HG02884 (cell line): ENCODE measurements around the gene UBFD1.
"Not testable (repeated sequence)": the region's sequence is repeated elsewhere in the genome, so short reads cannot be mapped to it uniquely, and the experiment has no call there.

Experiments
- ATAC-seq: cut with Tn5 transposase; IDR thresholded peaks from one replicate; pipeline ENCODE4 v1.9.1; 2021; ENCODE audit warnings: mild to moderate bottlenecking, moderate library complexity; ENCODE audit not compliant: unreplicated experiment

UBFD1 gene

GRCh38 chr16:23524886-23525285 is 32.6 kb upstream of the UBFD1 start:
- ATAC-seq, result no peak

GRCh38 chr16:23527961-23528643 is 29.4 kb upstream of the UBFD1 start:
- ATAC-seq, result no peak

GRCh38 chr16:23528644-23529310 is 28.8 kb upstream of the UBFD1 start:
- no peak for ATAC-seq

- ATAC-seq, result no peak
Observed at GRCh38 chr16:23530062-23530461, 27.5 kb upstream of the UBFD1 start.

- ATAC-seq, result no peak
Observed at GRCh38 chr16:23532448-23532847, 25.1 kb upstream of the UBFD1 start.

GRCh38 chr16:23534868-23535860 is 22.4 kb upstream of the UBFD1 start:
- no peak for ATAC-seq

GRCh38 chr16:23535901-23536300 is 21.6 kb upstream of the UBFD1 start:
- no peak for ATAC-seq

GRCh38 chr16:23537390-23537789 is 20.1 kb upstream of the UBFD1 start:
- ATAC-seq, result no peak

- no peak for ATAC-seq
Observed at GRCh38 chr16:23538919-23539278, 18.6 kb upstream of the UBFD1 start.

GRCh38 chr16:23539984-23540816 is 17.3 kb upstream of the UBFD1 start:
- ATAC-seq, result no peak

- not testable (repeated sequence) for ATAC-seq
Observed at GRCh38 chr16:23540817-23541178, 16.7 kb upstream of the UBFD1 start.

- ATAC-seq, result no peak
Observed at GRCh38 chr16:23544436-23544835, 13.1 kb upstream of the UBFD1 start.

GRCh38 chr16:23549938-23550337 is 7.6 kb upstream of the UBFD1 start:
- no peak for ATAC-seq

GRCh38 chr16:23552161-23552560 is 5.4 kb upstream of the UBFD1 start:
- ATAC-seq, result no peak

GRCh38 chr16:23554536-23554935 is 3.0 kb upstream of the UBFD1 start:
- no peak for ATAC-seq

GRCh38 chr16:23557779-23558702 is 514 bp downstream of the UBFD1 start:
- peak; percentile 7 for ATAC-seq

GRCh38 chr16:23561586-23561985 is 4.1 kb downstream of the UBFD1 start:
- ATAC-seq, result no peak

GRCh38 chr16:23562505-23562904 is 5.0 kb downstream of the UBFD1 start:
- no peak for ATAC-seq

GRCh38 chr16:23563186-23563585 is 5.7 kb downstream of the UBFD1 start:
- ATAC-seq, result no peak
